Measurements from ENCODE around the gene SORD.
"Not testable (repeated sequence)": the region's sequence is repeated elsewhere in the genome, so short reads cannot be mapped to it uniquely, and the experiment has no call there.

The SORD gene

GRCh38 chr15:45097466-45097865, 74.5 kb downstream of the SORD start:
- DNase-seq (ENCODE audit: low read depth in 2 of 2), result no peak

- no peak for DNase-seq (ENCODE audit: low read depth in 2 of 2)
These were observed 76.7 kb downstream of the SORD start for GRCh38 chr15:45099549-45100165.

GRCh38 chr15:45100884-45101625, 78.1 kb downstream of the SORD start:
- no peak for DNase-seq (ENCODE audit: low read depth in 2 of 2)

- DNase-seq (ENCODE audit: low read depth in 2 of 2), result no peak
These were observed 78.8 kb downstream of the SORD start for GRCh38 chr15:45101749-45102148.

- no peak for DNase-seq (ENCODE audit: low read depth in 2 of 2)
These were observed 79.2 kb downstream of the SORD start for GRCh38 chr15:45102226-45102625.

GRCh38 chr15:45104170-45104569, 81.2 kb downstream of the SORD start:
- not testable (repeated sequence) for DNase-seq (ENCODE audit: low read depth in 2 of 2)

- DNase-seq (ENCODE audit: low read depth in 2 of 2), result no peak
These were observed 82.6 kb downstream of the SORD start for GRCh38 chr15:45105586-45105985.

GRCh38 chr15:45106002-45106790, 83.2 kb downstream of the SORD start:
- DNase-seq (ENCODE audit: low read depth in 2 of 2), result no peak

GRCh38 chr15:45107941-45108630, 85.1 kb downstream of the SORD start:
- no peak for DNase-seq (ENCODE audit: low read depth in 2 of 2)

GRCh38 chr15:45110256-45110820, 87.3 kb downstream of the SORD start:
- no peak for DNase-seq (ENCODE audit: low read depth in 2 of 2)

- no peak for DNase-seq (ENCODE audit: low read depth in 2 of 2)
These were observed 88.6 kb downstream of the SORD start for GRCh38 chr15:45111390-45112142.

- no peak for DNase-seq (ENCODE audit: low read depth in 2 of 2)
These were observed 89.2 kb downstream of the SORD start for GRCh38 chr15:45112143-45112590.

- no peak for DNase-seq (ENCODE audit: low read depth in 2 of 2)
These were observed 89.8 kb downstream of the SORD start for GRCh38 chr15:45112591-45113379.

GRCh38 chr15:45113380-45113990, 90.5 kb downstream of the SORD start:
- DNase-seq (ENCODE audit: low read depth in 2 of 2), result no peak

- no peak for DNase-seq (ENCODE audit: low read depth in 2 of 2)
These were observed 91.2 kb downstream of the SORD start, which contains the start of the genes DUOX2 and DUOXA2 for GRCh38 chr15:45114076-45114750. Gene DUOX2, minus strand, starts transcription at chr15:45114172. Its CDS starts 761 bp downstream, at chr15:45113411. Gene DUOXA2, plus strand, starts transcription at chr15:45114326. Its CDS starts 280 bp downstream, at chr15:45114606.

GRCh38 chr15:45114751-45115085, 91.7 kb downstream of the SORD start:
- DNase-seq (ENCODE audit: low read depth in 2 of 2), result no peak

- no peak for DNase-seq (ENCODE audit: low read depth in 2 of 2)
These were observed 92.4 kb downstream of the SORD start for GRCh38 chr15:45115312-45115820.

- no peak for DNase-seq (ENCODE audit: low read depth in 2 of 2)
These were observed 93.0 kb downstream of the SORD start for GRCh38 chr15:45116006-45116481.
